NK-92 (cell line): ENCODE data around the gene TOR4A.

Experiments used
- DNase-seq: peaks from one replicate; lab custom pipeline; 2025; ENCODE audit not compliant: unreplicated experiment; lab: John Stamatoyannopoulos, UW

Gene TOR4A

GRCh38 chr9:137304383-137305059 is 27.0 kb downstream of the TOR4A start:
- DNase-seq: no peak

GRCh38 chr9:137305060-137305797 is 27.7 kb downstream of the TOR4A start:
- no peak for DNase-seq

- DNase-seq: no peak
These were observed 28.2 kb downstream of the TOR4A start for GRCh38 chr9:137305798-137306065.

- no peak for DNase-seq
These were observed 28.7 kb downstream of the TOR4A start for GRCh38 chr9:137306066-137306849.

GRCh38 chr9:137306850-137307254 is 29.3 kb downstream of the TOR4A start:
- DNase-seq: no peak

GRCh38 chr9:137307255-137308056 is 29.9 kb downstream of the TOR4A start:
- DNase-seq: no peak

GRCh38 chr9:137308057-137308619 is 30.6 kb downstream of the TOR4A start:
- no peak for DNase-seq

GRCh38 chr9:137309368-137310188 is 32.1 kb downstream of the TOR4A start:
- no peak for DNase-seq

GRCh38 chr9:137310189-137311052 is 32.9 kb downstream of the TOR4A start:
- DNase-seq: no peak

GRCh38 chr9:137311171-137311985 is 33.9 kb downstream of the TOR4A start:
- DNase-seq: no peak

- no peak for DNase-seq
These were observed 34.7 kb downstream of the TOR4A start for GRCh38 chr9:137311986-137312851.

GRCh38 chr9:137312852-137313325 is 35.4 kb downstream of the TOR4A start:
- DNase-seq: no peak

GRCh38 chr9:137313326-137313936 is 35.9 kb downstream of the TOR4A start:
- no peak for DNase-seq

GRCh38 chr9:137313956-137314560 is 36.5 kb downstream of the TOR4A start:
- no peak for DNase-seq

- DNase-seq: no peak
These were observed 37.3 kb downstream of the TOR4A start for GRCh38 chr9:137314561-137315560.
